Measurements from ENCODE around the gene SGSM2. TPM values are rescaled to one million over a fixed set of nuclear protein-coding genes. Genes with fewer than 3 reads are reported as not detected.

The SGSM2 gene
- total and polyA plus RNA-seq, 9 donors: 9.3 to 50.6 (median 42.4) TPM

GRCh38 chr17:2373179-2373578, 35.9 kb downstream of the SGSM2 start:
- Histone ChIP-seq H3K4me1 (ENCODE audit: insufficient read depth) (no peaks in the 10 kb centered on the region), H3K27ac (no peak overlapping the region), H3K4me3 (no peak overlapping the region), H3K27me3 (no peaks in the 10 kb centered on the region), H3K9me3 (no peaks in the 10 kb centered on the region), H3K36me3 (no peaks in the 10 kb centered on the region)
- DNase-seq: no peak
- TF ChIP-seq POLR2A (IDR thresholded peaks at IDR 0.05) (no peak), EP300 (IDR thresholded peaks at IDR 0.05) (no peak), CTCF (IDR thresholded peaks at IDR 0.05) (no peak)
- intact Hi-C loops (cut with DNase I): loop anchor here in 1 of 4 donors (5.0 kb wide), 1 partner anchor 439 kb away; no protein-coding TSS in a partner anchor
- 91 to 93% (median 92%) methylated on average over 18 of the region's 18 CpGs for WGBS, 3 donors

GRCh38 chr17:2374549-2375285, 37.4 kb downstream of the SGSM2 start:
- Histone ChIP-seq H3K4me1 (ENCODE audit: insufficient read depth) (no peaks in the 10 kb centered on the region), H3K36me3 (no peaks in the 10 kb centered on the region), H3K4me3 (no peak overlapping the region), H3K27ac (no peak overlapping the region), H3K27me3 (no peaks in the 10 kb centered on the region), H3K9me3 (no peaks in the 10 kb centered on the region)
- TF ChIP-seq EP300 (IDR thresholded peaks at IDR 0.05): no peak
- no peak for TF ChIP-seq POLR2A (IDR thresholded peaks at IDR 0.05)
- no peak for TF ChIP-seq CTCF (IDR thresholded peaks at IDR 0.05)
- DNase-seq: no peak
- 46 to 69% (median 67%) methylated on average over 11 of the region's 11 CpGs for WGBS, 3 donors
- intact Hi-C loops (cut with DNase I): loop anchor here in 1 of 4 donors (5.0 kb wide), 1 partner anchor 438 kb away; no protein-coding TSS in a partner anchor

GRCh38 chr17:2375406-2375805, 38.1 kb downstream of the SGSM2 start:
- Histone ChIP-seq H3K4me1 (ENCODE audit: insufficient read depth) (no peaks in the 10 kb centered on the region), H3K9me3 (no peaks in the 10 kb centered on the region), H3K4me3 (no peak overlapping the region), H3K36me3 (no peaks in the 10 kb centered on the region), H3K27ac (no peak overlapping the region), H3K27me3 (no peaks in the 10 kb centered on the region)
- intact Hi-C loops (cut with DNase I): no loop called here
- TF ChIP-seq EP300 (IDR thresholded peaks at IDR 0.05): no peak
- no peak for TF ChIP-seq CTCF (IDR thresholded peaks at IDR 0.05)
- no peak for TF ChIP-seq POLR2A (IDR thresholded peaks at IDR 0.05)
- no peak for DNase-seq
- 84 to 87% (median 84%) methylated on average over 19 of the region's 19 CpGs for WGBS, 3 donors

GRCh38 chr17:2376107-2376506, 38.8 kb downstream of the SGSM2 start:
- Histone ChIP-seq H3K36me3 (no peaks in the 10 kb centered on the region), H3K27me3 (no peaks in the 10 kb centered on the region), H3K27ac (no peak overlapping the region), H3K4me1 (ENCODE audit: insufficient read depth) (no peaks in the 10 kb centered on the region), H3K4me3 (no peak overlapping the region), H3K9me3 (no peaks in the 10 kb centered on the region)
- TF ChIP-seq CTCF (IDR thresholded peaks at IDR 0.05): no peak
- TF ChIP-seq EP300 (IDR thresholded peaks at IDR 0.05): no peak
- no peak for TF ChIP-seq POLR2A (IDR thresholded peaks at IDR 0.05)
- intact Hi-C loops (cut with DNase I): no loop called here
- no peak for DNase-seq
- WGBS, 3 donors: 86 to 88% (median 87%) methylated on average over 14 of the region's 14 CpGs
